Loucy (cell line): ENCODE results near the gene RGL3.

ENCODE experiments used
- H2AFZ ChIP-seq: fragments of 200-600 bp; sonication (generic); 2 replicates; pipeline ENCODE4 v1.6.0; 2016; ENCODE audit warnings: antibody characterized with exemption, mild to moderate bottlenecking, low read length, moderate library complexity
- H3F3A ChIP-seq: fragments of 200-600 bp; 2 replicates; pipeline ENCODE4 v1.6.0; 2016; ENCODE audit warnings: antibody characterized with exemption, low read depth, mild to moderate bottlenecking
- H3K27me3 ChIP-seq: fragments of 200-600 bp; sonication (generic); 2 replicates; pipeline ENCODE4 v1.6.1; 2014; ENCODE audit warnings: low read length, mild to moderate bottlenecking; ENCODE audit not compliant: insufficient read depth, poor library complexity, severe bottlenecking
- H3K36me3 ChIP-seq: fragments of 200-600 bp; sonication (generic); 2 replicates; pipeline ENCODE4 v1.6.1; 2016; ENCODE audit warnings: low read length; ENCODE audit not compliant: insufficient read depth
- H3K4me1 ChIP-seq: fragments of 200-600 bp; sonication (generic); 2 replicates; pipeline ENCODE4 v1.5.1; 2014; ENCODE audit warnings: low read length, mild to moderate bottlenecking; ENCODE audit not compliant: insufficient read depth, poor library complexity, severe bottlenecking
- H3K4me2 ChIP-seq: fragments of 200-600 bp; sonication (generic); 2 replicates; pipeline ENCODE4 v1.6.0; 2014; ENCODE audit warnings: antibody characterized with exemption, low read length, low read depth, mild to moderate bottlenecking; ENCODE audit not compliant: poor library complexity, severe bottlenecking
- H3K4me3 ChIP-seq: fragments of 200-600 bp; sonication (generic); 2 replicates; pipeline ENCODE4 v1.5.1; 2014; ENCODE audit warnings: low read length, mild to moderate bottlenecking, mixed read lengths; ENCODE audit not compliant: poor library complexity, severe bottlenecking
- H3K79me2 ChIP-seq: fragments of 200-600 bp; sonication (generic); 2 replicates; pipeline ENCODE4 v1.6.1; 2014; ENCODE audit warnings: low read length; ENCODE audit not compliant: insufficient read depth
- H3K9ac ChIP-seq: fragments of 200-600 bp; sonication (generic); 2 replicates; pipeline ENCODE4 v1.6.0; 2014; ENCODE audit warnings: mild to moderate bottlenecking, low read depth, low read length, moderate library complexity; ENCODE audit not compliant: poor library complexity, severe bottlenecking
- H3K9me2 ChIP-seq: fragments of 200-600 bp; sonication (generic); replicated peaks from 2 replicates; pipeline ENCODE4 v1.6.1; 2016; ENCODE audit warnings: low read depth, low read length, mixed read lengths
- H3K9me3 ChIP-seq: fragments of 200-600 bp; sonication (generic); 2 replicates; pipeline ENCODE4 v1.6.1; 2014; ENCODE audit warnings: mild to moderate bottlenecking, antibody characterized with exemption, low read length, low read depth; ENCODE audit not compliant: insufficient read depth
- H4K20me1 ChIP-seq: fragments of 200-600 bp; sonication (generic); 2 replicates; pipeline ENCODE4 v1.6.0; 2014; ENCODE audit warnings: antibody characterized with exemption, low read length, mild to moderate bottlenecking; ENCODE audit not compliant: insufficient read depth, poor library complexity, severe bottlenecking
- CTCF ChIP-seq: fragments of 200-600 bp; sonication (generic); conservative IDR thresholded peaks from 2 replicates; pipeline ENCODE4 v1.5.1; 2014; ENCODE audit warnings: mild to moderate bottlenecking, antibody characterized with exemption, low read length
- EZH2phosphoT487 ChIP-seq: fragments of 200-600 bp; IDR thresholded peaks from 2 replicates; pipeline ENCODE4 v1.6.1; 2018; ENCODE audit warnings: antibody characterized with exemption, mild to moderate bottlenecking, moderate library complexity, borderline replicate concordance

The RGL3 gene

GRCh38 chr19:11359421-11359820 is 59.7 kb downstream of the RGL3 start:
- no peaks in the 10 kb centered on the region for H3K36me3 ChIP-seq
- no peaks in the 10 kb centered on the region for H3K79me2 ChIP-seq
- H3K4me1 ChIP-seq: no peaks in the 10 kb centered on the region
- no peaks in the 10 kb centered on the region for H4K20me1 ChIP-seq
- no peak overlapping the region for H3K4me2 ChIP-seq
- H3K4me3 ChIP-seq: no peak overlapping the region
- H3F3A ChIP-seq: no peaks in the 10 kb centered on the region
- TF ChIP-seq EZH2phosphoT487: no peak
- no peak overlapping the region for H2AFZ ChIP-seq
- H3K9ac ChIP-seq: no peak overlapping the region
- H3K9me3 ChIP-seq: no peaks in the 10 kb centered on the region
- no peaks in the 10 kb centered on the region for H3K27me3 ChIP-seq
- H3K9me2 ChIP-seq: no peaks in the 10 kb centered on the region

DNA sequence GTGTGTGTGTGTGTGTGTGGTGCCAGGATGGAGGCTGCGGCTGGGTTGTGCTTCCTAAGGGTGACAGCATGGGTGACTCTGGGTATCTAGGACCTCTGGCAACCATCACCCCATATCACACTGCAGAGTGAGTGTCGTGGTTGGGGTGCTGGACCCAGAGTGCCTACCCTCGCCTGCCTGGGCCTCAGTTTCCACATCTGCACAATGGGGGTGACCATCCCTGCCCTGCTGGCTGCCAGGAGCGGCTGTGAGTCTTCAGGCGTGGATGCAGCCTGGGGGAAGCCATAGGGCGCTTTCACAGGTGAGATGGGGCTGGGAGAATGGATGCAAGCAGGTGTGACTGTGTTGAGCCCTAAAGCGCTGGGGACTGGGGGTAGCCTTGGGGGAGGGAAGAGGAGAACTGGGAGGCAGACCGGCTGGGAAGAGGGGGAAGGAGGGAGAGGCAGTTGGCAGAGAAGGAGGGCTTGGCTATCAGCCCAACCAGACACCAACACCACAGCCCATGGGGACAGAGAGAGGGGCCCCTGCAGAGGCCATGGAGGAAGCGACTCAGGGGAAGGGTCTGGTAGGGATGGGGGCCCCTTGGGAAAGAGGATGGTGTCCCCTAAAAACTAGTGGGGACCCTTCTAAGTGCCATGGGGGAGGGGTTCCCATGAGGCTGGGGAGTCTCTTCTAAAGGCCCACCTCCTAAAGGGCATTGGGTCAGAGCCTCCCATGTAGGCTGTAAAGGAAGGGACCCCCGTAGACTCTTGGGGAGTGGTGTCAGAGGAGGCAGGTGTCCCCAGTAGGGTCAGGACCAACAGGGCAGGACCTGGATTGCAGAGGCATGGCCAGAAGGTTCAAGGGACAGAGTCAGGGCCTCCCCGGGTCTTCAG is 62.2 kb downstream of the RGL3 start:
- TF ChIP-seq CTCF: no peak
- TF ChIP-seq EZH2phosphoT487: no peak
- H3K79me2 ChIP-seq: no peaks in the 10 kb centered on the region
- no peaks in the 10 kb centered on the region for H3K27me3 ChIP-seq
- no peak overlapping the region for H3K4me3 ChIP-seq
- H3K9me3 ChIP-seq: no peaks in the 10 kb centered on the region
- no peaks in the 10 kb centered on the region for H3K9me2 ChIP-seq
- H3K9ac ChIP-seq: no peak overlapping the region
- no peak overlapping the region for H2AFZ ChIP-seq
- no peak overlapping the region for H3K4me2 ChIP-seq
- no peaks in the 10 kb centered on the region for H3K36me3 ChIP-seq
- no peaks in the 10 kb centered on the region for H3F3A ChIP-seq
- H3K4me1 ChIP-seq: no peaks in the 10 kb centered on the region
- H4K20me1 ChIP-seq: no peaks in the 10 kb centered on the region

DNA sequence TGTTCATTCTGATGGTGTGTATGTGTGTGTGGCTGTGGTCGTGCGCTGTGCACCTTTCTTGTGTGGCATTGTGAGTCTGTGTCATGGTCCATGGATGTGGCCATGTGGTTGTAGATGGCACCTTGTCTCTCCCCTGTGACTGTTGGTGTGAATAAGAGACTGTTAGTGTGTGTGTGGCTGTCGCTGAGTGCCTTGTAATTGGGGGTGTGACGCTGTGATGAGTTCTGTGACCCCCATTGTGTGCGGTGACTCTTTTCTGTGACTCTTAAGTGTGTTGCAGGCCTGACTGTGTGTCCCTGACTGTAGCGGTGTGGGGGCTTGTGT is 63.1 kb downstream of the RGL3 start:
- H3K9me2 ChIP-seq: no peaks in the 10 kb centered on the region
- no peaks in the 10 kb centered on the region for H3F3A ChIP-seq
- H4K20me1 ChIP-seq: no peaks in the 10 kb centered on the region
- no peak overlapping the region for H3K4me3 ChIP-seq
- H3K79me2 ChIP-seq: no peaks in the 10 kb centered on the region
- H2AFZ ChIP-seq: no peak overlapping the region
- no peak overlapping the region for H3K9ac ChIP-seq
- H3K4me1 ChIP-seq: no peaks in the 10 kb centered on the region
- TF ChIP-seq EZH2phosphoT487 (no peak), CTCF (no peak)
- no peaks in the 10 kb centered on the region for H3K27me3 ChIP-seq
- H3K36me3 ChIP-seq: no peaks in the 10 kb centered on the region
- no peaks in the 10 kb centered on the region for H3K9me3 ChIP-seq
- no peak overlapping the region for H3K4me2 ChIP-seq
